ENCODE measurements around the gene OSTN. TPM values are rescaled to one million over a fixed set of nuclear protein-coding genes. Genes with fewer than 3 reads are reported as not detected.

OSTN gene
- total RNA-seq, 4 donors from 2014 or later = not detected

GRCh38 chr3:191210032-191210431 is 11.0 kb downstream of the OSTN start:
- no peaks in the 10 kb centered on the region for H3K36me3 ChIP-seq
- TF ChIP-seq POLR2A (IDR thresholded peaks at IDR 0.05) (no peak), CTCF (IDR thresholded peaks at IDR 0.05) (no peak)
- intact Hi-C loops (cut with DNase I) = no loop called here
- no peaks in the 10 kb centered on the region for H3K4me1 ChIP-seq
- 83 to 87% methylated on average over 10 of the region's 10 CpGs for WGBS, 2 donors
- H3K27me3 ChIP-seq = no peaks in the 10 kb centered on the region
- H3K27ac ChIP-seq = no peak overlapping the region
- no peaks in the 10 kb centered on the region for H3K9me3 ChIP-seq
- DNase-seq = no peak
- H3K4me3 ChIP-seq = no peak overlapping the region

GRCh38 chr3:191216510-191216909 is 17.5 kb downstream of the OSTN start:
- no peaks in the 10 kb centered on the region for H3K27me3 ChIP-seq
- WGBS, 2 donors = 30 to 40% methylated on average over 1 of the region's 1 CpG
- no peaks in the 10 kb centered on the region for H3K9me3 ChIP-seq
- intact Hi-C loops (cut with DNase I) = no loop called here
- H3K4me1 ChIP-seq = no peaks in the 10 kb centered on the region
- no peak overlapping the region for H3K27ac ChIP-seq
- no peak for TF ChIP-seq CTCF (IDR thresholded peaks at IDR 0.05)
- TF ChIP-seq POLR2A (IDR thresholded peaks at IDR 0.05) = no peak
- DNase-seq = no peak
- no peak overlapping the region for H3K4me3 ChIP-seq
- no peaks in the 10 kb centered on the region for H3K36me3 ChIP-seq

- 44 to 57% methylated on average over 1 of the region's 1 CpG for WGBS, 2 donors
- intact Hi-C loops (cut with DNase I) = no loop called here
- no peak for TF ChIP-seq POLR2A (IDR thresholded peaks at IDR 0.05)
- no peak for TF ChIP-seq CTCF (IDR thresholded peaks at IDR 0.05)
Measured at GRCh38 chr3:191217301-191217700, 18.3 kb downstream of the OSTN start.

GRCh38 chr3:191220908-191221307 is 21.9 kb downstream of the OSTN start:
- intact Hi-C loops (cut with DNase I) = no loop called here
- DNase-seq = no peak
- H3K9me3 ChIP-seq = no peaks in the 10 kb centered on the region
- H3K27me3 ChIP-seq = peaks cover 0 to 4% (median 0%) of the 10 kb centered on the region in 4 donors
- no peaks in the 10 kb centered on the region for H3K4me1 ChIP-seq
- no peaks in the 10 kb centered on the region for H3K36me3 ChIP-seq
- H3K27ac ChIP-seq = no peak overlapping the region
- H3K4me3 ChIP-seq = no peak overlapping the region
- WGBS, 2 donors = 84 to 95% methylated on average over 5 of the region's 5 CpGs
- TF ChIP-seq CTCF (IDR thresholded peaks at IDR 0.05) (no peak), POLR2A (IDR thresholded peaks at IDR 0.05) (no peak)

More at GRCh38 chr3:191217301-191217700, 18.3 kb downstream of the OSTN start:
- no peak overlapping the region for H3K27ac ChIP-seq
- H3K4me3 ChIP-seq = no peak overlapping the region
- H3K27me3 ChIP-seq = peaks cover 0 to 4% (median 0%) of the 10 kb centered on the region in 4 donors
- no peaks in the 10 kb centered on the region for H3K9me3 ChIP-seq
- DNase-seq = no peak
- H3K36me3 ChIP-seq = no peaks in the 10 kb centered on the region
- H3K4me1 ChIP-seq = no peaks in the 10 kb centered on the region

GRCh38 chr3:191221638-191222037 is 22.6 kb downstream of the OSTN start:
- TF ChIP-seq POLR2A (IDR thresholded peaks at IDR 0.05) (no peak), CTCF (IDR thresholded peaks at IDR 0.05) (no peak)
- intact Hi-C loops (cut with DNase I) = no loop called here
- no peak for DNase-seq
- Histone ChIP-seq H3K4me1 (no peaks in the 10 kb centered on the region), H3K27me3 (peaks cover 0 to 4% (median 0%) of the 10 kb centered on the region in 4 donors), H3K27ac (no peak overlapping the region), H3K9me3 (no peaks in the 10 kb centered on the region), H3K4me3 (no peak overlapping the region), H3K36me3 (no peaks in the 10 kb centered on the region)
- WGBS, 2 donors = 86 to 100% methylated on average over 1 of the region's 1 CpG
